PFSK-1 (cell line): Measurements from ENCODE around the gene PRKACA.

Experiments
- POLR2AphosphoS5 ChIP-seq: IDR thresholded peaks from 2 replicates; pipeline ENCODE4 v1.6.1; 2012; ENCODE audit warnings: low read depth, mild to moderate bottlenecking, control low read depth, low read length, moderate library complexity
- REST ChIP-seq, 2 experiments: IDR thresholded peaks; 2 replicates each; pipeline versions ENCODE4 v1.6.1 to v1.8.0; 2011 to 2012; ENCODE audit warnings: low read depth in 2 of 2, low read length in 2 of 2, control low read depth in 1 of 2, inconsistent platforms in 1 of 2, mild to moderate bottlenecking in 1 of 2, moderate library complexity in 1 of 2; ENCODE audit not compliant: insufficient read depth in 1 of 2
- SIN3A ChIP-seq: IDR thresholded peaks from 2 replicates; pipeline ENCODE4 v1.6.1; 2012; ENCODE audit warnings: mild to moderate bottlenecking, low read length, moderate library complexity, borderline replicate concordance; ENCODE audit not compliant: insufficient read depth
- TAF1 ChIP-seq: IDR thresholded peaks from 2 replicates; pipeline ENCODE4 v1.6.1; 2012; ENCODE audit warnings: low read length, control low read depth, borderline replicate concordance; ENCODE audit not compliant: insufficient read depth

- TF ChIP-seq REST (IDR thresholded peaks at IDR 0.05; ENCODE audit: insufficient read depth in 1 of 2, low read depth in 2 of 2, low read length in 2 of 2) (no peak), TAF1 (no peak), POLR2AphosphoS5 (no peak), SIN3A (no peak)
These were observed 27.0 kb downstream of the PRKACA start, which contains the start of gene SAMD1 for GRCh38 chr19:14090509-14091080.
